OCI-LY7 (cell line): Measurements from ENCODE around the gene PRR12. TPM values are rescaled to one million over a fixed set of nuclear protein-coding genes. Genes with fewer than 3 reads are reported as not detected.

Experiments
- BruUV-seq: library from RNA; stranded (reverse); fragments of 400-500 nt; replicated peaks from 2 replicates; lab custom pipeline; 2021; lab: Mats Ljungman, UMichigan
- CTCF ChIA-PET: fragments of 300-600 bp; sonication (Branson Sonifier 250); formaldehyde crosslinking; loops from one replicate; lab custom pipeline; 2022; ENCODE audit warnings: antibody characterized with exemption; ENCODE audit not compliant: unreplicated experiment; lab: Charles Lee
- POLR2A ChIA-PET: fragments of 300-600 bp; sonication (Branson Sonifier 250); formaldehyde crosslinking; loops from one replicate; lab custom pipeline; 2022; ENCODE audit warnings: antibody characterized with exemption; lab: Charles Lee
- DNase-seq: peaks from one replicate; pipeline ENCODE4 v3.0.0-alpha.2; 2015; ENCODE audit warnings: low spot score
- H2AFZ ChIP-seq: fragments of 200-600 bp; sonication (generic), shearing (Covaris generic); 2 replicates; pipeline ENCODE4 v1.6.1; 2014; ENCODE audit warnings: mild to moderate bottlenecking, antibody characterized with exemption, low read length, moderate library complexity
- H3K27ac ChIP-seq: fragments of 200-600 bp; sonication (generic); 2 replicates; pipeline ENCODE4 v1.5.1; 2014; ENCODE audit warnings: mixed run types, low read depth, mild to moderate bottlenecking, moderate library complexity, low read length, inconsistent platforms; ENCODE audit not compliant: poor library complexity, severe bottlenecking
- H3K36me3 ChIP-seq: fragments of 200-600 bp; sonication (generic); 2 replicates; pipeline ENCODE4 v1.6.1; 2014; ENCODE audit warnings: mild to moderate bottlenecking, antibody characterized with exemption, low read length, moderate library complexity, mixed read lengths; ENCODE audit not compliant: insufficient read depth
- H3K4me1 ChIP-seq: fragments of 200-600 bp; sonication (generic); 2 replicates; pipeline ENCODE4 v1.5.1; 2014; ENCODE audit warnings: mild to moderate bottlenecking, low read length; ENCODE audit not compliant: insufficient read depth, poor library complexity, severe bottlenecking
- H3K4me2 ChIP-seq: fragments of 200-600 bp; sonication (generic); 2 replicates; pipeline ENCODE4 v1.6.1; 2014; ENCODE audit warnings: mild to moderate bottlenecking, low read length
- H3K4me3 ChIP-seq: fragments of 200-600 bp; sonication (generic); 2 replicates; pipeline ENCODE4 v1.5.1; 2014; ENCODE audit warnings: mild to moderate bottlenecking, low read depth, low read length; ENCODE audit not compliant: poor library complexity, severe bottlenecking
- H3K79me2 ChIP-seq: fragments of 200-600 bp; sonication (generic); 2 replicates; pipeline ENCODE4 v1.6.1; 2016; ENCODE audit warnings: low read depth, mild to moderate bottlenecking, low read length, moderate library complexity, mixed read lengths; ENCODE audit not compliant: insufficient read depth
- H3K9me2 ChIP-seq: fragments of 200-600 bp; sonication (generic); 2 replicates; pipeline ENCODE4 v1.6.1; 2016; ENCODE audit warnings: mild to moderate bottlenecking, low read length, mixed read lengths; ENCODE audit not compliant: insufficient read depth
- H3K9me3 ChIP-seq: fragments of 200-600 bp; sonication (generic); 2 replicates; pipeline ENCODE4 v1.6.1; 2014; ENCODE audit warnings: mild to moderate bottlenecking, mixed run types, low read length, mixed read lengths
- H4K20me1 ChIP-seq: fragments of 200-600 bp; sonication (generic); 2 replicates; pipeline ENCODE4 v1.6.1; 2014; ENCODE audit warnings: mild to moderate bottlenecking, antibody characterized with exemption, low read length, moderate library complexity, mixed read lengths; ENCODE audit not compliant: insufficient read depth
- CTCF ChIP-seq: fragments of 200-600 bp; sonication (generic); conservative IDR thresholded peaks from 2 replicates; pipeline ENCODE4 v1.5.1; 2014; ENCODE audit warnings: mild to moderate bottlenecking, antibody characterized with exemption, low read length, moderate library complexity, mixed read lengths
- EZH2phosphoT487 ChIP-seq: fragments of 200-600 bp; sonication (generic); IDR thresholded peaks from 2 replicates; pipeline ENCODE4 v1.6.1; 2018; ENCODE audit warnings: low read depth, borderline replicate concordance, mild to moderate bottlenecking, mixed run types, antibody characterized with exemption, low read length, moderate library complexity, mixed read lengths
- intact Hi-C: fragments of 100-400 bp; cut with micrococcal nuclease; formaldehyde crosslinking; loops from one replicate; pipeline ENCODE4 v1.10.0; 2022; ENCODE audit not compliant: unreplicated experiment
- total RNA-seq, 2 experiments: library from RNA; depleted of rRNA in 1 of 2; stranded (reverse); fragments of >200 nt in 1 of 2; shearing (Covaris generic) in 1 of 2; gene quantifications; 2 replicates each; pipeline ENCODE4 v1.2.3, GENCODE V29; 2014 to 2022

The PRR12 gene
- total RNA-seq, 2 experiments from 2014 or later, result 6.5 to 32.8 TPM

- Histone ChIP-seq H2AFZ (no peak overlapping the region), H3K9me3 (no peaks in the 10 kb centered on the region), H3K27ac (peak overlapping the region; percentile 45), H4K20me1 (no peaks in the 10 kb centered on the region), H3K36me3 (peaks cover 17% of the 10 kb centered on the region), H3K4me3 (no peak overlapping the region), H3K79me2 (no peaks in the 10 kb centered on the region), H3K9me2 (no peaks in the 10 kb centered on the region), H3K4me2 (peak overlapping the region; percentile 66), H3K4me1 (peaks cover 22% of the 10 kb centered on the region)
- intact Hi-C loops, result loop anchor here (1.0 to 2.0 kb wide), 2 partner anchors 24 to 68 kb away; no protein-coding TSS in a partner anchor
- ChIA-PET POLR2A (interaction anchor here (1.0 kb wide), 1 partner anchor 35 kb away, joined by 3 read pairs; no protein-coding TSS in a partner anchor), CTCF (interaction anchor here (0.5 to 0.8 kb wide), 2 partner anchors 12 to 23 kb away, joined by 3 read pairs; no protein-coding TSS in a partner anchor)
- BruUV-seq, result no TSS peak
- peak; percentile 42 for DNase-seq
- TF ChIP-seq CTCF, result peak; percentile 68
- no peak for TF ChIP-seq EZH2phosphoT487
Measured at GRCh38 chr19:49570997-49571676, 19.8 kb upstream of the PRR12 start.

- DNase-seq, result no peak
- Histone ChIP-seq H3K79me2 (peaks cover 4% of the 10 kb centered on the region; the same call in 1 of the 2 replicates), H4K20me1 (no peaks in the 10 kb centered on the region), H3K4me3 (no peak overlapping the region), H3K9me2 (no peaks in the 10 kb centered on the region), H3K9me3 (no peaks in the 10 kb centered on the region), H2AFZ (no peak overlapping the region), H3K27ac (no peak overlapping the region), H3K4me2 (no peak overlapping the region), H3K4me1 (peaks cover 19% of the 10 kb centered on the region), H3K36me3 (peaks cover 16% of the 10 kb centered on the region; the same call in 1 of the 2 replicates)
- TF ChIP-seq CTCF (no peak), EZH2phosphoT487 (no peak)
- ChIA-PET POLR2A (interaction anchor here (1.0 kb wide), 1 partner anchor 8 kb away, joined by 3 read pairs; the partner anchor contains the start of gene PRRG2), CTCF (no interaction called here)
- BruUV-seq, result no TSS peak
- intact Hi-C loops, result no loop called here
Measured at GRCh38 chr19:49573009-49573408, 18.0 kb upstream of the PRR12 start.

- no peak for TF ChIP-seq EZH2phosphoT487
- TF ChIP-seq CTCF, result no peak
- H3K9me2 ChIP-seq, result no peaks in the 10 kb centered on the region
- H3K9me3 ChIP-seq, result no peaks in the 10 kb centered on the region
- H3K4me2 ChIP-seq, result no peak overlapping the region
- H3K79me2 ChIP-seq, result peaks cover 8% of the 10 kb centered on the region; the same call in 1 of the 2 replicates
- no peak overlapping the region for H3K27ac ChIP-seq
- ChIA-PET POLR2A (no interaction called here), CTCF (no interaction called here)
- BruUV-seq, result no TSS peak
- no peak overlapping the region for H2AFZ ChIP-seq
- no peak for DNase-seq
- H4K20me1 ChIP-seq, result no peaks in the 10 kb centered on the region
- H3K36me3 ChIP-seq, result peaks cover 16% of the 10 kb centered on the region; the same call in 1 of the 2 replicates
- H3K4me1 ChIP-seq, result peaks cover 15% of the 10 kb centered on the region
- no peak overlapping the region for H3K4me3 ChIP-seq
- intact Hi-C loops, result no loop called here
Measured at GRCh38 chr19:49573425-49573824, 17.6 kb upstream of the PRR12 start.
